Fibroblast of lung (primary cell): ENCODE data around the gene WDR7. TPM values are rescaled to one million over a fixed set of nuclear protein-coding genes. Genes with fewer than 3 reads are reported as not detected.

Source experiments
- DNase-seq, 2 donors: peaks; one replicate each; pipeline versions ENCODE4 v3.0.0 to v3.0.0-alpha.2; 2010; ENCODE audit warnings: low read depth in 2 of 2
- H2AFZ ChIP-seq: 2 replicates; pipeline ENCODE4 v1.5.1; 2012; ENCODE audit warnings: low read length, control low read depth, inconsistent platforms
- H3K27ac ChIP-seq: 2 replicates; pipeline ENCODE4 v1.5.1; 2011; ENCODE audit warnings: low read length, control low read depth; ENCODE audit not compliant: insufficient read depth
- H3K27me3 ChIP-seq: 2 replicates; pipeline ENCODE4 v1.5.1; 2011; ENCODE audit warnings: mild to moderate bottlenecking, low read length; ENCODE audit not compliant: control insufficient read depth, insufficient read depth
- H3K36me3 ChIP-seq: 2 replicates; pipeline ENCODE4 v1.5.1; 2011; ENCODE audit warnings: low read length; ENCODE audit not compliant: control insufficient read depth, insufficient read depth
- H3K4me1 ChIP-seq: 2 replicates; pipeline ENCODE4 v1.5.1; 2011; ENCODE audit warnings: low read length; ENCODE audit not compliant: control insufficient read depth, insufficient read depth; ENCODE audit errors: extremely low read depth
- H3K4me2 ChIP-seq: 2 replicates; pipeline ENCODE4 v1.5.1; 2011; ENCODE audit warnings: low read length, control low read depth; ENCODE audit not compliant: insufficient read depth; ENCODE audit errors: extremely low read depth
- H3K4me3 ChIP-seq, 4 experiments: fragments of 200-600 bp in 1 of 4; sonication (generic) in 1 of 4; replicated peaks in 1 of 4; 2 replicates each; pipeline ENCODE4 v1.5.1; 2011 to 2016; ENCODE audit warnings: low read length in 4 of 4, low read depth in 3 of 4, mild to moderate bottlenecking in 3 of 4, control low read depth in 2 of 4, inconsistent platforms in 1 of 4, mixed read lengths in 1 of 4; ENCODE audit not compliant: insufficient read depth in 1 of 4; ENCODE audit errors: control extremely low read depth in 1 of 4
- H3K79me2 ChIP-seq: 2 replicates; pipeline ENCODE4 v1.5.1; 2012; ENCODE audit warnings: mild to moderate bottlenecking, low read length, inconsistent platforms; ENCODE audit not compliant: control insufficient read depth, insufficient read depth
- H3K9ac ChIP-seq: 2 replicates; pipeline ENCODE4 v1.5.1; 2011; ENCODE audit warnings: mild to moderate bottlenecking, low read length, control low read depth; ENCODE audit not compliant: insufficient read depth
- H3K9me3 ChIP-seq: 2 replicates; pipeline ENCODE4 v1.5.1; 2012; ENCODE audit warnings: low read depth, low read length; ENCODE audit not compliant: control insufficient read depth, insufficient read depth
- H4K20me1 ChIP-seq: 2 replicates; pipeline ENCODE4 v1.5.1; 2011; ENCODE audit warnings: low read length; ENCODE audit not compliant: control insufficient read depth, insufficient read depth; ENCODE audit errors: extremely low read depth
- CTCF ChIP-seq, 2 donors: IDR thresholded peaks in 1 of 2; conservative IDR thresholded peaks in 1 of 2; 1 replicate in 1 of 2; 2 replicates in 1 of 2; pipeline ENCODE4 v1.5.1; 2011 to 2012; ENCODE audit warnings: low read length in 2 of 2, control low read depth in 1 of 2, inconsistent platforms in 1 of 2, low read depth in 1 of 2, mild to moderate bottlenecking in 1 of 2
- EZH2 ChIP-seq: IDR thresholded peaks from 2 replicates; pipeline ENCODE4 v1.5.1; 2012; ENCODE audit warnings: low read length, control low read depth, mild to moderate bottlenecking; ENCODE audit errors: missing control alignments
- polyA plus RNA-seq, 2 donors: library from polyadenylated mRNA; depleted of rRNA in 1 of 2; stranded (reverse) in 1 of 2; unstranded in 1 of 2; fragments of >200 nt; gene quantifications; 2 replicates each; pipeline ENCODE4 v1.2.1, GENCODE V29; 2011 to 2012; ENCODE audit warnings: missing spikeins in 1 of 2
- total RNA-seq: library from RNA; depleted of rRNA; stranded (reverse); fragments of >200 nt; gene quantifications from 2 replicates; pipeline ENCODE4 v1.2.1, GENCODE V29; 2014

Gene WDR7
- total and polyA plus RNA-seq, 2 donors (not counting 1 experiment from before 2014, with no cell fraction given) = 7.2 to 27.2 TPM

DNA sequence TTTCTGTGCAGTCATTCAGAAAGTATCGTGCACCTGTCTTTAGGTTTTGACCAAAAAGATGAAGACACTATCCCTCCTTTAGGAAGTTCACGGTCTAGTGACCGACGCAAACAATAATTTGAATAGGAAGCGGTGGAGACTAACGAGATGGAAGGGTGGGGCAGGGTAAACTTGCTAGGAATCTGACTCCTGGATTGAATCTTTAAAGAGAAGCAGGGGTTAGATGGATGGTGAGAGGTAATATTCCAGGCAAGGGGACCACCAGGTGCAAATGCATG lies 12.1 kb upstream of the WDR7 start:
- H3K4me3 ChIP-seq = peak overlapping the region; percentile 59 to 65 (median 62)
- TF ChIP-seq EZH2 (no peak), CTCF (conservative IDR thresholded peaks at IDR 0.05 in 1 of 2, IDR thresholded peaks at IDR 0.05 in 1 of 2; ENCODE audit: low read depth in 1 of 2, low read length in 2 of 2) (no peak)
- H3K9me3 ChIP-seq = no peaks in the 10 kb centered on the region
- peaks cover 3% of the 10 kb centered on the region for H3K4me1 ChIP-seq
- peak overlapping the region; percentile 88 for H3K27ac ChIP-seq
- H3K27me3 ChIP-seq = no peaks in the 10 kb centered on the region
- H3K79me2 ChIP-seq = peaks cover 43% of the 10 kb centered on the region
- H2AFZ ChIP-seq = peak overlapping the region; percentile 79
- H4K20me1 ChIP-seq = peaks cover 1% of the 10 kb centered on the region
- H3K9ac ChIP-seq = peak overlapping the region; percentile 58
- DNase-seq = no peak
- no peaks in the 10 kb centered on the region for H3K36me3 ChIP-seq
- peak overlapping the region; percentile 87 for H3K4me2 ChIP-seq

DNA sequence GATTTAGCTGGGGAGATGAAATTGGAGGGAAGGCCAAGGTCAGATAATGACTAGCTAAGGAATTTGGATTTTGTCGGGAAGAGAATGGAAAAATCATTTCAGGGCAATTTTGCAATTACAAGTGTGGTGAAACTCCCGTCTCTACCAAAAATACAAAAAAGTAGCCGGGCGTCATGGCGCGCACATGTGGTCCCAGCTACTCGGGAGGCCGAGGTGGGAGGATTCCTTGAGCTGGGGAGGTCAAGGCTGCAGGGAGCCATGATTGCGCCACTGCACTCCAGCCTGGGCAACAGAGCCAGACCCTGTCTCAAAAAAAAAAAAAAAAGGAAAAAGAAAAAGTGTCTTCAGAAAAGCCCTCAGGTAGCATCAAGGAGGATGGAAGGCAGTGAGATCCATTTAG lies 11.6 kb upstream of the WDR7 start:
- Histone ChIP-seq H3K4me1 (peaks cover 3% of the 10 kb centered on the region), H3K27me3 (no peaks in the 10 kb centered on the region), H4K20me1 (no peaks in the 10 kb centered on the region), H3K79me2 (peaks cover 38% of the 10 kb centered on the region), H3K9ac (no peak overlapping the region), H3K4me2 (no peak overlapping the region), H3K4me3 (no peak overlapping the region), H3K27ac (no peak overlapping the region), H2AFZ (no peak overlapping the region), H3K36me3 (no peaks in the 10 kb centered on the region), H3K9me3 (no peaks in the 10 kb centered on the region)
- no peak for TF ChIP-seq CTCF (conservative IDR thresholded peaks at IDR 0.05 in 1 of 2, IDR thresholded peaks at IDR 0.05 in 1 of 2; ENCODE audit: low read depth in 1 of 2, low read length in 2 of 2)
- no peak for TF ChIP-seq EZH2
- no peak for DNase-seq

DNA sequence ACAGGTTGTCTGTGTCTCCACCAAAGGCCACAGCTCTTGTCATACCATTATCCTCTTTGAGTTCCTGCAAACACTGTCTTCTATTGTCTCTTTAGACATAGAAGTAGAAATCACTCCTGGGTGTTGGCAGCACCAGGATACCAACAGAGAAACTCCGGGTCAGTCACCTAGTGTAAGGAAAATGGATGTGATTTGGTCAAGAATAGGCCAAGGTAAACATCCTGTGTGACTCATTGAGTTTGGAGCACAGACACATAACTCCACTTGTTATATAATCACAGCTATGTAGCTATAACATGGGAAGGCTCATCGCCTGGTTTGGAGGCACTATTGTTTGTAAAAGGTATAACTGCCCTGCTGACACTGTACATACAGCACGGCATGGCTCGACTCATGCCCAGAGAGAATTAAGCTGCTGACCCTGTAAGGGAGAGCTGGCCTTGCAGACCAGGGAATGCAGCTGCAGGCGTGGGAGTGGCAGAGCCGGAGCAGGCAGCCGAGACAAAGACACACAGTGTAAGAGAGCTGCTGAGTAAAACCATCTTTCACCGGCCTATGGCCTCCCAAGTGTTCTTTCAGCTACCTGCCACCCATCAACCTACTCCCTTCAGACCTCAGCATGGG lies 9.3 kb upstream of the WDR7 start:
- no peak overlapping the region for H3K4me3 ChIP-seq
- TF ChIP-seq EZH2 = no peak
- no peak for TF ChIP-seq CTCF (conservative IDR thresholded peaks at IDR 0.05 in 1 of 2, IDR thresholded peaks at IDR 0.05 in 1 of 2; ENCODE audit: low read depth in 1 of 2, low read length in 2 of 2)
- no peaks in the 10 kb centered on the region for H3K27me3 ChIP-seq
- no peak overlapping the region for H3K27ac ChIP-seq
- H3K4me1 ChIP-seq = peaks cover 3% of the 10 kb centered on the region
- H3K36me3 ChIP-seq = no peaks in the 10 kb centered on the region
- peaks cover 15% of the 10 kb centered on the region for H3K79me2 ChIP-seq
- H2AFZ ChIP-seq = peak overlapping the region; percentile 10
- H3K9me3 ChIP-seq = no peaks in the 10 kb centered on the region
- H3K4me2 ChIP-seq = no peak overlapping the region
- H3K9ac ChIP-seq = no peak overlapping the region
- no peaks in the 10 kb centered on the region for H4K20me1 ChIP-seq
- DNase-seq = peak; percentile 30 to 79
